Stimulated activated CD4-positive, alpha-beta T cell treated with anti-CD3 and anti-CD28 coated beads, Interleukin-12 subunit alpha, Interleukin-12 subunit beta, amount 100 ng/mL, for 48 hours (primary cell): ENCODE data around the gene NTNG2.
A peak's percentile ranks its signal among the peaks of the same experiment; 100 is the strongest.

Source experiments
- DNase-seq, 3 donors: peaks; one replicate each; pipeline ENCODE4 v3.0.0-alpha.2; 2020; ENCODE audit warnings: low read depth in 2 of 3, low spot score in 1 of 3

NTNG2 gene

DNA sequence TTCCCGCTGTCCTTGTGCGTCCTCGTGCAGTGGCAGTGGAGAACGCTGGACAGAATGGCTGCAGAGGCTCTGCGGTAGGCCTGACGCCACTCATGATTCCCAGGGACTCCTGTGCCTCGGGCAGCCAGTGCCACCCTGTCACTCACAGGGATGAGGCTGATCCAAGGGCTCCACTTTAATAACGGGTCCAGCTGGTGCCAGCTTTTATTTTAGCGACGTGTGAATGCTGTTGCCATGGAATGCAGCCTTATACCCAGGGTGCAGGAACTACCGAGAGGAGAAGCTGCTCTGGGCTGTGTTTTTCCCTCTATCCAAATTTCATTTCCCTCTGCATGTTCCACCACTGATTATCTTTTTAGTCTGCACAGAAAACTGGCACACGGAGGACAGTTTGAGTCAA lies 15.8 kb upstream of the NTNG2 start:
- no peak for DNase-seq

DNA sequence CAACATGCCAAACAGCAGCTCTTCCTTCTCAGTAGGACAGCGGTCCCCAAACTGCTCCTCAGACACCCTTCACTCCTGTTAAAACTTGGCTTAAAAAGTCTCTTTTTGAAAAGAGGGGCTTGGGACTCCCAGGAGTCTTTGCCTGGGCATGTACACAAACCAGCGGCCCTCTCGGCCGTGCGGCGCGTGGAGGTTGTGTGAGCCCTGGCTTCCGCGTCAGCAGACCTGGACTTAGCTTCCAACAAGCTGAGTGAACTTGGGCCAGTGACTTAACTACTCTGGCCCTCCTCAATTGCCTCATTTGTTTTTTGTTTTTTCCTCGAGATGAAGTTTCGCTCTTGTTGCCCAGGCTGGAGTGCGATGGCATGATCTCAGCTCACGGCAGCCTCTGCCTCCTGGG lies 15.3 kb upstream of the NTNG2 start:
- no peak for DNase-seq

GRCh38 chr9:132147331-132147730 lies 14.5 kb upstream of the NTNG2 start:
- no peak for DNase-seq

- no peak for DNase-seq
These were observed 14.0 kb upstream of the NTNG2 start for GRCh38 chr9:132147839-132148238.

GRCh38 chr9:132150256-132150655 lies 11.6 kb upstream of the NTNG2 start:
- DNase-seq, result no peak

DNA sequence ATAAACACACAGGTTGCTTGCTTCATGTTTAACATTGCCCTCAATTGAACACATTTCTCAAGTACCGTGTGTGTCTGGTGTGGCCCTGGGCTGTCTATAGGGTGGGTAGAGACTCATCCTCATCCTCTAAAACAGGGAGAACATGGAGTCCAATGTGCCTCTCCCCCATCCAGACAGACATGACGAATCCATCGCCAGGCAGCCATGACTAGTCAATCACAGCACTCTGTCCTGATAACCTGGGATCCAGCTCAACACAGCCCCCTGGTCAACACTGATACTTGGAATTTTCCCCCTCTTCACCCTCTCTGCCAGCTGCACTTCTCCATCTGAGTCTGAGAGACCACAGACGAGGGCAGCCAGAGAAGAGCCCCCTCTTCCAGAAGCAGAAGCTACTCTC lies 10.7 kb upstream of the NTNG2 start:
- DNase-seq, result no peak

DNA sequence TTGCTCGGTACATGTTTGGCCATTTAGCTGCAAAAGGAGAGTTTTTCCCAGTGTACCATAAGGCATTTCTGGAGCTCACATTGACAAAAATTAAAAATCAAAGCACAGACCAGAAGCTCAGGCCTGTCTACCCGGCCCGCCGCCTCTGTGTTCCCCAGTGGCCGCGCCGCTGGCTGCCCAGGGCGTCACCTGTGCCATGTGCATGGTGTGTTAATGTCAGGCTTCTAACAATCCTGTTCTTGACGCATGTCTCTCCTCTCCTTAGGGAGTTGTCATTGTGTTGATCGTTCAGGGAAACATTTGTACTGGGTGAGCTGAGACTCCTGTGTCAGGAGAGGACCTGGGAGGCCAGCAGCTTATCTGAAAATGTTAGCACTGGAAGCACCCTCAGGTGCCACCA lies 9.6 kb upstream of the NTNG2 start:
- DNase-seq, result no peak

- DNase-seq, result no peak
These were observed 6.8 kb upstream of the NTNG2 start for GRCh38 chr9:132154863-132155567.

GRCh38 chr9:132155568-132155895 lies 6.3 kb upstream of the NTNG2 start:
- DNase-seq, result no peak

DNA sequence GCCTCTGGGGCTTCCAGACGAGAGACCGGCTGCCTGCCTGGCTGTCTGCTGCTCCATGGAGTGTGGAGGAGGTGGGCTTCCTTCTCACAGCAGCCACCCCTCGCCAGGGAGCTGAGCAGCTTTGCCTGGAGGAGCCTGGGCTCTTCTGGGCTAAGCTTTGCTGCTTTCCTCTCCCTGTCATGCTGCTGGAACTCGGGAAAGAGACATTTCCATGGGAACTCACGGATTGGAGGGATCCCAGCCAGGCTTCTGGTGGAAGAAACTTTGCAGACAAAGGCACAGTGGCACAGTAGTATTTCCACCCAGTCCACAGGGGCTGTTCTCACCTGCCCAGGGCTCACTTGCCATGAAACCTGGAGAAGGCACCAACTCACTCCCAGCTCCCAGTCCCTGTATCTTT lies 5.6 kb upstream of the NTNG2 start:
- DNase-seq, result no peak

DNA sequence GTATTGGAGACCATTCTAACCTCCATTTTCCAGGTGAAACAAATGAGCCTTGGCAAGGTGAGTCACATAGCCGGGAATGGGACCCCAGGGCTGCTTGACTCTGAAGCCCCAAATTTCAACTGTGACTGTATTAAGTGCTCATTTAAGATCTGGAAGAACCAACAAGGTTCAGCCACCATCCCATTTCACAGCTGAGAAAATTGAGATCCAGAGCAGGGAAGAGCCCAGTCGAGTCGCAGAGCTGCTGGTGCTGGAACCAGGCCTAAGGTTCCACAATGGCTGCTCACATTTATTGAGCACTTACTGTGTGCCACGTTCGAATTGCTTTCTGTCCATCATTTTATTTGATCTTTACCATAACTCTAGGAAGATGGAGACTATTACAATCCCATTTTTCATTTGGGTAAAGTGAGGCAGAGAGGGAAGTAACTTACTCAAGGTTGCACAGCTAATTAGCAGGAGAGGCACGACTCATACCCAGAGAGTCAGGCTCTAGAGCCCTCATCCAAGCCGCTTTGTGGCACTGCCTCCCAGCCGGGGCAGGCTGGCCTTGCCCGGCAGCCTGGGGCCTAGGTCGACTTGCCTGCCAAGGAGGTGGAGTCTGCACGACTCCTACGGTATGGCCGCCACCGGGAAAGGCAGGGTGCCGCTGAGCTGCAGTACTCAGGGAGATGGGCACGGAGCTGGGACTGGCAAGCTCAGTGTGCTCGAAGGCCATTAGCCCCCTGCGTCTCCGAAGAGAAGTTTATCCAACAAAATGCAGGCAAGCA lies 4.3 kb upstream of the NTNG2 start:
- no peak for DNase-seq

GRCh38 chr9:132160802-132161742 lies 786 bp upstream of the NTNG2 start:
- DNase-seq, result peak; percentile 23 to 41 (median 34)

GRCh38 chr9:132162764-132163456 lies 1.1 kb downstream of the NTNG2 start:
- no peak for DNase-seq

- DNase-seq, result no peak
These were observed 1.6 kb downstream of the NTNG2 start for GRCh38 chr9:132163457-132163875.

- no peak for DNase-seq
These were observed 2.2 kb downstream of the NTNG2 start for GRCh38 chr9:132163876-132164603.

DNA sequence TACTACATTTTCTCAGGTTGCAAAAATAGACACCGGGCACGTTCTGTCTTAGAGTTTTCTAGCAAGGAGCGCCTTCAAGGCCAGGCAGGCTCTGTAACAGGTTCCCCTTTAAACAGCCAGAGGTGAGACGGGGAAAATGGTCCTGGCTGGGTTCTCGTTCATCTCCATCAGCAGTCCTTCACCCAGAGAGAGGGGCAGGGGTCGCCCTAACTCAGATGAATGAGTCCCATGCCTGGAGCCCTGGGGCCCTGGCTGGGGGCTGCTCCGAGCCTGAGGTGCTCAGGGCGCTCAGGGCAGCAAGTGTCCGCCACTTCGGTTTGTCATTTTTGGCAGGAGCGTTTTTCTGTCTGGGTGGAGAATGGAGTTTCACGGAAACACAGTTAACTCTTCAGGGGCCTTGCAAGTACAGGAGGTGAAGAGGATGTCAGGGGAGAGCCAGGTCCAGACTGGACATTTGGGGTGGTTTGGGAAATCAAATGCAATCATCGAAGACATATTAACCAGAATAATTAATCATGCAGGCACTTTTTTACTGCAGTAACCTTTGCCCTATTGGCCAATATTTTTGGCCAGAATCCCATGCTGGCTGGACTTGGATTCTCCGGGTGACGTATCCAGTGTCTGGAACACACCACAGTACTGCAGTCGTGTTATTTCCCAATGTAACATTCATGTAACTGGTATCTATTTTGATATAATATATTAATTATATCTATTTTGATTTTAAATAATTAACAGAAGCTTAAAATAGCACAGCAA lies 2.9 kb downstream of the NTNG2 start:
- no peak for DNase-seq

- no peak for DNase-seq
These were observed 4.7 kb downstream of the NTNG2 start for GRCh38 chr9:132166599-132166998.

GRCh38 chr9:132167192-132167591 lies 5.3 kb downstream of the NTNG2 start:
- DNase-seq, result no peak

DNA sequence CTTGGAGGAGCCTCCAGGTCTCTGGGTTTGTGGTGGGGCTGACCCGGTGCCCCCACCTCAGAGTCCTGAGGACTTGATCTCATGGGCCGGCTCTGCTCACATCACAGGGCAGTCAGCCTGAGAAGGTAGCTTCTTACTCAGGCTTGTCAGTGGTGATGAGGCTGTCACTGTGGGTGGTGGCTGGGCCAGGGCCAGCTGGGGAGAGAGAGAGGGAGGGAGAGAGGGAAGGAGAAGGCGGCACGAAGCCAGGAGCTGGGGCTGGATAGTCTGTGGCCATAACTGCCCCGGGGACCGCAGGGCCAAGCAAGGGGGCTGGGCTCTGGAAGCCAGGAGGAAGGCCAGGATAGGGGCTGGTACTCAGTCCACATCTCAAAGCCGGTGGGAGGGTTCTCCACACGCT lies 6.5 kb downstream of the NTNG2 start:
- DNase-seq, result no peak

DNA sequence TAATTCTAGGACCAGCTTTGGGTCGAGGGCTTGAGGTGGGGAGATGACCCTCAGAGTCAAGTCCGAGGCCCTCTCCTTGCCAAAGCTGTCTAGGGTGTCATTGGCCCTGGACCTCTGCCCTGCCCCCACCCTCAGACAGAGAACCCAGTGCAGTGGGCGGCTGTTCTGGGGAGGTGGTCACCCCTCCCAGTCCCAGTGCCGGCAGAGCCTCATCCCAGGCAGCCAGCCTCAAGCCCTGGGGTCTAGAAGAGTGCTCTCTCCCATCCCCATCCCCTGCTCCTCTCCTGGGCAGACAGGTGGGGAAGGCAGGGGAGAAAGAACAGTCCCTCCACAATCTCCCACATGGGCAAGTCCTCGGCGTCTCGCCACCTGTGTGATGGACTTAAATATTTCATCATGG lies 7.0 kb downstream of the NTNG2 start:
- DNase-seq, result no peak
